Ishikawa (cell line): ENCODE results near the gene ZNF213.
A peak's percentile ranks its signal among the peaks of the same experiment; 100 is the strongest.

Source experiments
- CEBPB ChIP-seq: IDR thresholded peaks from 2 replicates; pipeline ENCODE4 v1.6.1; 2012
- CREB1 ChIP-seq: IDR thresholded peaks from 2 replicates; pipeline ENCODE4 v1.6.1; 2012; ENCODE audit warnings: low read depth
- EGR1 ChIP-seq: IDR thresholded peaks from 2 replicates; pipeline ENCODE4 v1.6.1; 2012
- EP300 ChIP-seq: IDR thresholded peaks from 2 replicates; pipeline ENCODE4 v1.6.1; 2012; ENCODE audit warnings: borderline replicate concordance
- FOXM1 ChIP-seq: IDR thresholded peaks from 2 replicates; pipeline ENCODE4 v1.6.1; 2012; ENCODE audit warnings: low read depth, borderline replicate concordance
- MAX ChIP-seq: IDR thresholded peaks from 2 replicates; pipeline ENCODE4 v1.6.1; 2012
- NFIC ChIP-seq: IDR thresholded peaks from 2 replicates; pipeline ENCODE4 v1.6.1; 2012
- RAD21 ChIP-seq: IDR thresholded peaks from 2 replicates; pipeline ENCODE4 v1.6.1; 2012; ENCODE audit warnings: low read depth
- REST ChIP-seq: IDR thresholded peaks from 2 replicates; pipeline ENCODE4 v1.6.1; 2012; ENCODE audit warnings: low read depth, mild to moderate bottlenecking
- TAF1 ChIP-seq: IDR thresholded peaks from 2 replicates; pipeline ENCODE4 v1.6.1; 2012; ENCODE audit warnings: low read depth, mild to moderate bottlenecking
- TCF12 ChIP-seq: IDR thresholded peaks from 2 replicates; pipeline ENCODE4 v1.6.1; 2012; ENCODE audit warnings: low read depth
- TEAD4 ChIP-seq: IDR thresholded peaks from 2 replicates; pipeline ENCODE4 v1.6.1; 2012
- USF1 ChIP-seq: IDR thresholded peaks from 2 replicates; pipeline ENCODE4 v1.6.1; 2012
- YY1 ChIP-seq: IDR thresholded peaks from 2 replicates; pipeline ENCODE4 v1.6.1; 2012; ENCODE audit warnings: low read depth
- ZBTB7A ChIP-seq: IDR thresholded peaks from 2 replicates; pipeline ENCODE4 v1.6.1; 2012; ENCODE audit warnings: low read depth

Gene ZNF213

GRCh38 chr16:3123986-3124886, 10.6 kb upstream of the ZNF213 start:
- TF ChIP-seq FOXM1 (peak; percentile 36; the same call in 1 of the 2 replicates), NFIC (peak; percentile 32; the same call in 1 of the 2 replicates), EGR1 (no peak), TCF12 (no peak), EP300 (no peak), USF1 (no peak; the same call in 1 of the 2 replicates), CREB1 (no peak), ZBTB7A (no peak; the same call in 1 of the 2 replicates), TAF1 (no peak; the same call in 1 of the 2 replicates), MAX (peak; percentile 36; the same call in 1 of the 2 replicates), RAD21 (peak; percentile 22; the same call in 1 of the 2 replicates), CEBPB (no peak; the same call in 1 of the 2 replicates), TEAD4 (peak; percentile 20; the same call in 1 of the 2 replicates), REST (no peak), YY1 (peak; percentile 84)

- no peak for TF ChIP-seq FOXM1
- no peak for TF ChIP-seq YY1
- TF ChIP-seq ZBTB7A: no peak
Observed at GRCh38 chr16:3127745-3128144, 7.1 kb upstream of the ZNF213 start.

GRCh38 chr16:3129137-3130131, 5.4 kb upstream of the ZNF213 start:
- TF ChIP-seq TCF12: no peak
- TF ChIP-seq RAD21: peak; percentile 72

GRCh38 chr16:3131755-3132377, 3.0 kb upstream of the ZNF213 start:
- TF ChIP-seq RAD21 (peak; percentile 41; the same call in 1 of the 2 replicates), ZBTB7A (no peak)

GRCh38 chr16:3133844-3134243, 985 bp upstream of the ZNF213 start:
- TF ChIP-seq YY1 (no peak), TAF1 (no peak), EGR1 (no peak), FOXM1 (no peak), REST (no peak), CEBPB (no peak), USF1 (no peak), TEAD4 (no peak), MAX (no peak), NFIC (no peak), RAD21 (no peak), ZBTB7A (no peak), CREB1 (no peak), TCF12 (no peak), EP300 (no peak)
